ENCODE data around the gene FBF1. TPM values are rescaled to one million over a fixed set of nuclear protein-coding genes. Genes with fewer than 3 reads are reported as not detected.

Gene FBF1
- total and polyA plus RNA-seq, 2 of the 4 experiments (the other 2 are of a cell fraction) = 4.5 to 8.0 TPM

DNA sequence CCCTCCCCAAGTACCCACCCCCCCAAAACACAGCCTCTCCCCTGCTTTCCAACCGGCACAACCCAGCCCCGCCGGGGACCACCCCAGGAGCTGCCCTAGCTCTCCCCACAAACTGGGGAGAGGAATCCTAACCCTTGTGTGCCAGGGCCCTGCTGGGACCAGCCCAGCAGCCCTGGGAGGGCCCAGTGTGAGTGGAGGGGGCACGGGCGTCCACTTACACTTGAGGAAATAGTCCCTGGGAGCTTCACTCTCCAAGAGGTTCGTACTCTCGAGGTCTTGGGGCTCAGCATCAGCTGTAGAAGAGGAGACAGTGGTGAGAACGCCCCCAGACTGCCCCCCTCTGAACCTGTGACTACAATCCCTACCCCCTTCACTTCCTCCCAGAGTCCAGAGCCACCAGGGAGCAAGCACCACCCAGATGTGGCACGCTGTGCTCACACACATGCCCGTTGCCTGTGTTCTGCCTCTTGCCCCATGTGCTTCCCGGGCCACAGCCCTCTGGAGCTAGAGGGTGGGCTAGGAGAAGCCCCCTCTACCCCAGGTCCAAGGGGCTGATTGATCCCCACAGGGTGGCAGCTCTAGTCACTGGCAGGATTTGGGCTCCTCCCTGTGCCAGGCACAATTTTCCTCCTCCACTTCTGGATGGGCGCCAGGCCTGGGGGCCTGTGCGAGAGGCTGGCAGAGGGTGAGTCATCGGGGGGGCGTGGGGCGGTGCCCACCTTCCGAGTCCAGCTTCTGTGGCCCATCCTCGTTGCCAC lies 65.5 kb downstream of the FBF1 start:
- in situ Hi-C loops (cut with MboI; ENCODE audit: low sequenced_read_pairs) = no loop called here
- intact Hi-C loops (cut with micrococcal nuclease) = loop anchor here (10.0 kb wide), 1 partner anchor 91 kb away; the partner anchor contains the start of gene UNK
- H3K4me2 ChIP-seq (ENCODE audit: low read depth, low read length) = no peak overlapping the region

More for the DNA sequence above, 65.5 kb downstream of the FBF1 start:
- Histone ChIP-seq H3K4me3 (ENCODE audit: insufficient read depth, low read depth, low read length) (no peak overlapping the region), H3K27me3 (ENCODE audit: control insufficient read depth, insufficient read depth, low read length) (no peaks in the 10 kb centered on the region; the same call in 1 of the 2 replicates), H4K5ac (ENCODE audit: low read depth, low read length) (no peak overlapping the region), H3K9me1 (ENCODE audit: insufficient read depth, low read length) (peaks cover 6% of the 10 kb centered on the region), H2BK5ac (ENCODE audit: low read depth, low read length, poor library complexity, severe bottlenecking) (no peak overlapping the region), H2BK15ac (ENCODE audit: low read depth, low read length) (no peak overlapping the region), H2AK9ac (replicated peaks; ENCODE audit: low read depth, low read length, poor library complexity) (no peak overlapping the region), H3K14ac (replicated peaks; ENCODE audit: low read depth, low read length) (no peak overlapping the region), H3K56ac (ENCODE audit: extremely low read depth, insufficient read depth, low read length) (no peak overlapping the region), H3K79me1 (ENCODE audit: low read depth in 1 of 2, low read length in 2 of 2) (peaks cover 0 to 36% of the 10 kb centered on the region in 2 experiments; a peak in 3 of 4 replicates), H3K9ac (ENCODE audit: low read depth, low read length) (no peak overlapping the region), H3K23ac (ENCODE audit: low read depth, low read length) (no peak overlapping the region), H2BK120ac (ENCODE audit: low read depth, low read length) (no peak overlapping the region), H4K20me1 (ENCODE audit: insufficient read depth, low read length) (peaks cover 10% of the 10 kb centered on the region; the same call in 1 of the 2 replicates), H3K9me3 (ENCODE audit: control insufficient read depth, insufficient read depth, low read length) (no peaks in the 10 kb centered on the region), H2BK20ac (ENCODE audit: low read depth, low read length) (no peak overlapping the region), H4K8ac (ENCODE audit: low read depth in 2 of 2, low read length in 2 of 2) (no peak overlapping the region), H3K27ac (ENCODE audit: insufficient read depth, low read length) (no peak overlapping the region), H4K91ac (ENCODE audit: insufficient read depth, low read depth, low read length) (no peak overlapping the region), H3K18ac (ENCODE audit: low read depth, low read length) (no peak overlapping the region), H3K36me3 (ENCODE audit: control insufficient read depth, insufficient read depth, low read length) (peaks cover 6% of the 10 kb centered on the region; the same call in 1 of the 2 replicates), H3K4me1 (ENCODE audit: control insufficient read depth, insufficient read depth, low read length) (peaks cover 29% of the 10 kb centered on the region), H3K4ac (ENCODE audit: low read depth, low read length) (no peak overlapping the region), H2AK5ac (ENCODE audit: low read depth, low read length) (peak overlapping the region; percentile 66; the same call in 1 of the 2 replicates), H2AFZ (replicated peaks; ENCODE audit: low read length, poor library complexity) (peak overlapping the region; percentile 32)
- DNase-seq (no peak), ATAC-seq (ENCODE audit: low read depth) (no peak)
- no TSS peak for BruUV-seq (replicated peaks)
- POLR2A ChIA-PET (ENCODE audit: unreplicated experiment) = interaction anchor here (0.6 kb wide), 1 partner anchor 17 kb away, joined by 4 read pairs; no protein-coding TSS in a partner anchor
- TF ChIP-seq MAFK (IDR thresholded peaks at IDR 0.05; ENCODE audit: low read depth, low read length) (no peak), MAZ (IDR thresholded peaks at IDR 0.05; ENCODE audit: borderline replicate concordance, low read depth, low read length) (no peak), POLR2A (IDR thresholded peaks at IDR 0.05; ENCODE audit: low read depth, low read length) (no peak), CHD1 (IDR thresholded peaks at IDR 0.05; ENCODE audit: low read depth, low read length) (no peak), RCOR1 (IDR thresholded peaks at IDR 0.05; ENCODE audit: insufficient replicate concordance, low read length) (no peak), RAD21 (IDR thresholded peaks at IDR 0.05; ENCODE audit: low read length) (no peak), SMC3 (IDR thresholded peaks at IDR 0.05; ENCODE audit: low read depth, low read length) (no peak), FOS (IDR thresholded peaks at IDR 0.05; ENCODE audit: low read depth, low read length) (no peak), NFE2L2 (IDR thresholded peaks at IDR 0.05; ENCODE audit: low read depth, low read length) (no peak)
- TF ChIP-seq, protein P1, sequence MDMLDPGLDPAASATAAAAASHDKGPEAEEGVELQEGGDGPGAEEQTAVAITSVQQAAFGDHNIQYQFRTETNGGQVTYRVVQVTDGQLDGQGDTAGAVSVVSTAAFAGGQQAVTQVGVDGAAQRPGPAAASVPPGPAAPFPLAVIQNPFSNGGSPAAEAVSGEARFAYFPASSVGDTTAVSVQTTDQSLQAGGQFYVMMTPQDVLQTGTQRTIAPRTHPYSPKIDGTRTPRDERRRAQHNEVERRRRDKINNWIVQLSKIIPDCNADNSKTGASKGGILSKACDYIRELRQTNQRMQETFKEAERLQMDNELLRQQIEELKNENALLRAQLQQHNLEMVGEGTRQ (IDR thresholded peaks at IDR 0.05; ENCODE audit: low read depth, low read length) = no peak
- TF ChIP-seq, protein P2, sequence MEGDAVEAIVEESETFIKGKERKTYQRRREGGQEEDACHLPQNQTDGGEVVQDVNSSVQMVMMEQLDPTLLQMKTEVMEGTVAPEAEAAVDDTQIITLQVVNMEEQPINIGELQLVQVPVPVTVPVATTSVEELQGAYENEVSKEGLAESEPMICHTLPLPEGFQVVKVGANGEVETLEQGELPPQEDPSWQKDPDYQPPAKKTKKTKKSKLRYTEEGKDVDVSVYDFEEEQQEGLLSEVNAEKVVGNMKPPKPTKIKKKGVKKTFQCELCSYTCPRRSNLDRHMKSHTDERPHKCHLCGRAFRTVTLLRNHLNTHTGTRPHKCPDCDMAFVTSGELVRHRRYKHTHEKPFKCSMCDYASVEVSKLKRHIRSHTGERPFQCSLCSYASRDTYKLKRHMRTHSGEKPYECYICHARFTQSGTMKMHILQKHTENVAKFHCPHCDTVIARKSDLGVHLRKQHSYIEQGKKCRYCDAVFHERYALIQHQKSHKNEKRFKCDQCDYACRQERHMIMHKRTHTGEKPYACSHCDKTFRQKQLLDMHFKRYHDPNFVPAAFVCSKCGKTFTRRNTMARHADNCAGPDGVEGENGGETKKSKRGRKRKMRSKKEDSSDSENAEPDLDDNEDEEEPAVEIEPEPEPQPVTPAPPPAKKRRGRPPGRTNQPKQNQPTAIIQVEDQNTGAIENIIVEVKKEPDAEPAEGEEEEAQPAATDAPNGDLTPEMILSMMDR (conservative IDR thresholded peaks at IDR 0.05; ENCODE audit: low read depth, low read length) = no peak
- dilution Hi-C loops (cut with HindIII; ENCODE audit: low sequenced_read_pairs, unreplicated experiment) = no loop called here
- 84% methylated on average over 5 of the region's 18 CpGs; no CpG with 5 or more reads in 1 of the 2 experiments for WGBS, 2 experiments (ENCODE audit: extremely low coverage in 2 of 2, insufficient read length in 1 of 2)
- CTCF ChIA-PET = interaction anchor here (1.5 kb wide), 1 partner anchor 20 kb away, joined by 9 read pairs; the partner anchor contains the start of gene WBP2
